ENCODE measurements around the gene RBKS.

RBKS gene

GRCh38 chr2:27852691-27853090, 37.5 kb downstream of the RBKS start:
- Mint-ChIP-seq H3K4me3 (no peak overlapping the region), H3K27ac (no peak overlapping the region), H3K27me3 (ENCODE audit: low read depth) (no peaks in the 10 kb centered on the region), H3K4me1 (ENCODE audit: low read depth) (no peaks in the 10 kb centered on the region), H3K9me3 (peaks cover 3% of the 10 kb centered on the region), H3K36me3 (ENCODE audit: low read depth) (no peaks in the 10 kb centered on the region)
- no peak for DNase-seq (ENCODE audit: low spot score)

- H3K4me1 Mint-ChIP-seq (ENCODE audit: low read depth) = no peaks in the 10 kb centered on the region
- H3K4me3 Mint-ChIP-seq = no peak overlapping the region
- H3K27ac Mint-ChIP-seq = no peak overlapping the region
Measured at GRCh38 chr2:27849558-27850205, 40.5 kb downstream of the RBKS start.

GRCh38 chr2:27847333-27847732, 42.9 kb downstream of the RBKS start:
- DNase-seq (ENCODE audit: low spot score) = no peak
- Mint-ChIP-seq H3K4me1 (ENCODE audit: low read depth) (no peaks in the 10 kb centered on the region), H3K36me3 (ENCODE audit: low read depth) (no peaks in the 10 kb centered on the region)

More at GRCh38 chr2:27849558-27850205, 40.5 kb downstream of the RBKS start:
- Mint-ChIP-seq H3K9me3 (no peaks in the 10 kb centered on the region), H3K27me3 (ENCODE audit: low read depth) (no peaks in the 10 kb centered on the region), H3K36me3 (ENCODE audit: low read depth) (no peaks in the 10 kb centered on the region)
- no peak for DNase-seq (ENCODE audit: low spot score)

GRCh38 chr2:27844821-27845255, 45.3 kb downstream of the RBKS start:
- Mint-ChIP-seq H3K9me3 (no peaks in the 10 kb centered on the region), H3K4me3 (no peak overlapping the region), H3K27me3 (ENCODE audit: low read depth) (peaks cover 7% of the 10 kb centered on the region), H3K36me3 (ENCODE audit: low read depth) (no peaks in the 10 kb centered on the region), H3K27ac (no peak overlapping the region), H3K4me1 (ENCODE audit: low read depth) (no peaks in the 10 kb centered on the region)
- no peak for DNase-seq (ENCODE audit: low spot score)

More at GRCh38 chr2:27847333-27847732, 42.9 kb downstream of the RBKS start:
- Mint-ChIP-seq H3K4me3 (no peak overlapping the region), H3K9me3 (no peaks in the 10 kb centered on the region), H3K27ac (no peak overlapping the region), H3K27me3 (ENCODE audit: low read depth) (peaks cover 2% of the 10 kb centered on the region)

- Mint-ChIP-seq H3K27ac (no peak overlapping the region), H3K36me3 (ENCODE audit: low read depth) (no peaks in the 10 kb centered on the region), H3K4me3 (no peak overlapping the region), H3K9me3 (no peaks in the 10 kb centered on the region), H3K4me1 (ENCODE audit: low read depth) (no peaks in the 10 kb centered on the region), H3K27me3 (ENCODE audit: low read depth) (peaks cover 7% of the 10 kb centered on the region)
- no peak for DNase-seq (ENCODE audit: low spot score)
Measured at GRCh38 chr2:27843992-27844391, 46.2 kb downstream of the RBKS start.

GRCh38 chr2:27842894-27843293, 47.3 kb downstream of the RBKS start:
- H3K36me3 Mint-ChIP-seq (ENCODE audit: low read depth) = no peaks in the 10 kb centered on the region
- H3K4me3 Mint-ChIP-seq = no peak overlapping the region
- no peak for DNase-seq (ENCODE audit: low spot score)
- H3K9me3 Mint-ChIP-seq = no peaks in the 10 kb centered on the region
- no peaks in the 10 kb centered on the region for H3K4me1 Mint-ChIP-seq (ENCODE audit: low read depth)
- no peak overlapping the region for H3K27ac Mint-ChIP-seq
- H3K27me3 Mint-ChIP-seq (ENCODE audit: low read depth) = peaks cover 7% of the 10 kb centered on the region

GRCh38 chr2:27839022-27839618, 51.1 kb downstream of the RBKS start:
- Mint-ChIP-seq H3K27me3 (ENCODE audit: low read depth) (peaks cover 7% of the 10 kb centered on the region), H3K36me3 (ENCODE audit: low read depth) (no peaks in the 10 kb centered on the region), H3K4me3 (no peak overlapping the region), H3K9me3 (no peaks in the 10 kb centered on the region), H3K27ac (no peak overlapping the region), H3K4me1 (ENCODE audit: low read depth) (no peaks in the 10 kb centered on the region)
- DNase-seq (ENCODE audit: low spot score) = no peak

- Mint-ChIP-seq H3K27ac (no peak overlapping the region), H3K9me3 (no peaks in the 10 kb centered on the region), H3K27me3 (ENCODE audit: low read depth) (peaks cover 7% of the 10 kb centered on the region), H3K4me3 (no peak overlapping the region), H3K4me1 (ENCODE audit: low read depth) (no peaks in the 10 kb centered on the region), H3K36me3 (ENCODE audit: low read depth) (no peaks in the 10 kb centered on the region)
- no peak for DNase-seq (ENCODE audit: low spot score)
Measured at GRCh38 chr2:27838502-27838901, 51.7 kb downstream of the RBKS start.

- Mint-ChIP-seq H3K4me1 (ENCODE audit: low read depth) (no peaks in the 10 kb centered on the region), H3K36me3 (ENCODE audit: low read depth) (no peaks in the 10 kb centered on the region), H3K4me3 (no peak overlapping the region), H3K9me3 (no peaks in the 10 kb centered on the region), H3K27ac (no peak overlapping the region), H3K27me3 (ENCODE audit: low read depth) (no peaks in the 10 kb centered on the region)
- no peak for DNase-seq (ENCODE audit: low spot score)
Measured at GRCh38 chr2:27833931-27834330, 56.3 kb downstream of the RBKS start.

GRCh38 chr2:27832396-27832795, 57.8 kb downstream of the RBKS start:
- no peaks in the 10 kb centered on the region for H3K27me3 Mint-ChIP-seq (ENCODE audit: low read depth)
- no peak overlapping the region for H3K27ac Mint-ChIP-seq
- H3K4me3 Mint-ChIP-seq = no peak overlapping the region
- no peak for DNase-seq (ENCODE audit: low spot score)
- no peaks in the 10 kb centered on the region for H3K4me1 Mint-ChIP-seq (ENCODE audit: low read depth)
- H3K9me3 Mint-ChIP-seq = no peaks in the 10 kb centered on the region
- no peaks in the 10 kb centered on the region for H3K36me3 Mint-ChIP-seq (ENCODE audit: low read depth)

- H3K4me1 Mint-ChIP-seq (ENCODE audit: low read depth) = no peaks in the 10 kb centered on the region
- DNase-seq (ENCODE audit: low spot score) = no peak
- no peaks in the 10 kb centered on the region for H3K9me3 Mint-ChIP-seq
- no peak overlapping the region for H3K27ac Mint-ChIP-seq
- H3K4me3 Mint-ChIP-seq = no peak overlapping the region
- H3K27me3 Mint-ChIP-seq (ENCODE audit: low read depth) = no peaks in the 10 kb centered on the region
- no peaks in the 10 kb centered on the region for H3K36me3 Mint-ChIP-seq (ENCODE audit: low read depth)
Measured at GRCh38 chr2:27831279-27832050, 58.7 kb downstream of the RBKS start.

GRCh38 chr2:27830656-27831055, 59.5 kb downstream of the RBKS start:
- Mint-ChIP-seq H3K27me3 (ENCODE audit: low read depth) (no peaks in the 10 kb centered on the region), H3K4me3 (no peak overlapping the region), H3K27ac (no peak overlapping the region), H3K9me3 (no peaks in the 10 kb centered on the region), H3K36me3 (ENCODE audit: low read depth) (no peaks in the 10 kb centered on the region), H3K4me1 (ENCODE audit: low read depth) (no peaks in the 10 kb centered on the region)
- DNase-seq (ENCODE audit: low spot score) = no peak

- Mint-ChIP-seq H3K4me1 (ENCODE audit: low read depth) (no peaks in the 10 kb centered on the region), H3K27ac (no peak overlapping the region), H3K36me3 (ENCODE audit: low read depth) (no peaks in the 10 kb centered on the region), H3K9me3 (peaks cover 3% of the 10 kb centered on the region), H3K27me3 (ENCODE audit: low read depth) (no peaks in the 10 kb centered on the region), H3K4me3 (no peak overlapping the region)
- DNase-seq (ENCODE audit: low spot score) = no peak
Measured at GRCh38 chr2:27829791-27830190, 60.4 kb downstream of the RBKS start.

GRCh38 chr2:27828305-27828704, 61.9 kb downstream of the RBKS start:
- no peak overlapping the region for H3K27ac Mint-ChIP-seq
- H3K4me3 Mint-ChIP-seq = no peak overlapping the region
- peaks cover 12% of the 10 kb centered on the region for H3K9me3 Mint-ChIP-seq
- H3K36me3 Mint-ChIP-seq (ENCODE audit: low read depth) = no peaks in the 10 kb centered on the region
- no peak for DNase-seq (ENCODE audit: low spot score)
- H3K4me1 Mint-ChIP-seq (ENCODE audit: low read depth) = no peaks in the 10 kb centered on the region
- H3K27me3 Mint-ChIP-seq (ENCODE audit: low read depth) = no peaks in the 10 kb centered on the region
